ENCODE measurements around the gene RER1. TPM values are rescaled to one million over a fixed set of nuclear protein-coding genes. Genes with fewer than 3 reads are reported as not detected.

The RER1 gene
- total and polyA plus RNA-seq, 7 donors: 68.8 to 119 (median 90.0) TPM

DNA sequence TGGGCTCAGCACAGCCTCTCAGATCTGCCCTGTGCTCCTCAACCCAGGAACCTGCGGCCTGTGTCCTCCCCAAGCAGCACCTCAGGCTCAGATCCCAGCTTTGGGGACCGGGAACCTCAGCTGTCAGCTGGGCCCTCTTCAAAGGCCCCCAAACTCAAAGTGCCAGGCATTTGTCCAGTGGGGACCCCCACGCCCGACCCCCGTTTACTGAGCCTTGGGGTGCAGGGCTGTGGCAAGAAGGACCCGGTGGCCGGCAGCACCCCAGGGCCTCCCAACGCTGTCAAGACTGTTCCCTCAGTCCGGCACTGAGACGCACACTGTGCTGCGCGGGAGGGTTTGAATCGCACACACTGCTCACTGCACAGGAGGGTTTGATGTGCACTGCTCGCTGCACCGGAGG is 35.2 kb upstream of the RER1 start:
- ATAC-seq: no peak
- Histone ChIP-seq H3K4me3 (no peak overlapping the region), H3K4me1 (no peaks in the 10 kb centered on the region), H3K9me3 (no peaks in the 10 kb centered on the region), H3K27ac (no peak overlapping the region), H3K27me3 (ENCODE audit: insufficient read depth in 3 of 3, low read length in 2 of 3) (no peaks in the 10 kb centered on the region), H3K36me3 (ENCODE audit: insufficient read depth in 1 of 2, low read depth in 1 of 2) (no peaks in the 10 kb centered on the region)
- intact Hi-C loops (cut with DNase I): no loop called here
- DNase-seq: peak; percentile 12 to 25
- 89 to 91% (median 90%) methylated on average over 14 to 15 of the region's 15 CpGs for WGBS, 3 donors
- TF ChIP-seq CTCF (IDR thresholded peaks at IDR 0.05): no peak

GRCh38 chr1:2356911-2357845 is 34.5 kb upstream of the RER1 start:
- Histone ChIP-seq H3K9me3 (no peaks in the 10 kb centered on the region), H3K36me3 (ENCODE audit: insufficient read depth in 1 of 2, low read depth in 1 of 2) (no peaks in the 10 kb centered on the region), H3K4me3 (no peak overlapping the region), H3K27me3 (ENCODE audit: insufficient read depth in 3 of 3, low read length in 2 of 3) (no peaks in the 10 kb centered on the region), H3K4me1 (no peaks in the 10 kb centered on the region), H3K27ac (no peak overlapping the region)
- WGBS, 3 donors: 87 to 93% (median 88%) methylated on average over 31 to 37 of the region's 37 CpGs
- ATAC-seq: no peak
- intact Hi-C loops (cut with DNase I): no loop called here
- no peak for TF ChIP-seq CTCF (IDR thresholded peaks at IDR 0.05)
- DNase-seq: peak; percentile 7 to 51

DNA sequence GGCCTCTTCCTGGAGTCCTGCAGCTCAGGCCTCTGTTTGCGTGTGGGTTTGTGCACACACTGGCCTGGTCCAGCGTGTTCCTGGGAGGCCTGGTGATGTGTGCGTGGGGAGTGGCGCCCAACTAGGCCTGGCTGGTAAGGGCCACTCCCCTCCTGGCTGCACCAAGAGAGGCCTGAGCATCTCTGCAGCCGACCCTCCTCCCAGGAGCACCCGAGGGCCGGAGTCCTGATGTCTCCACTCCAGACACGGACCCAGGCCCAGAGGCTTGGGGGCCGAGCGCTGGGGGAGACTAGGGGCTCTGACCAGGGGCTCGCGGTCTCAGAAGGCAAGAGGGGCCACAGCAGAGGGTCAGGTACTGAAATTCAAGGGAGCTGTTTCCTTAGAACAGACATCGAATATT is 33.6 kb upstream of the RER1 start:
- Histone ChIP-seq H3K4me1 (no peaks in the 10 kb centered on the region), H3K4me3 (no peak overlapping the region), H3K36me3 (ENCODE audit: insufficient read depth in 1 of 2, low read depth in 1 of 2) (no peaks in the 10 kb centered on the region), H3K27ac (no peak overlapping the region), H3K27me3 (ENCODE audit: insufficient read depth in 3 of 3, low read length in 2 of 3) (no peaks in the 10 kb centered on the region), H3K9me3 (no peaks in the 10 kb centered on the region)
- DNase-seq (peak; percentile 4 to 22), ATAC-seq (no peak)
- no peak for TF ChIP-seq CTCF (IDR thresholded peaks at IDR 0.05)
- intact Hi-C loops (cut with DNase I): no loop called here
- WGBS, 3 donors: 86 to 95% (median 87%) methylated on average over 13 of the region's 13 CpGs

DNA sequence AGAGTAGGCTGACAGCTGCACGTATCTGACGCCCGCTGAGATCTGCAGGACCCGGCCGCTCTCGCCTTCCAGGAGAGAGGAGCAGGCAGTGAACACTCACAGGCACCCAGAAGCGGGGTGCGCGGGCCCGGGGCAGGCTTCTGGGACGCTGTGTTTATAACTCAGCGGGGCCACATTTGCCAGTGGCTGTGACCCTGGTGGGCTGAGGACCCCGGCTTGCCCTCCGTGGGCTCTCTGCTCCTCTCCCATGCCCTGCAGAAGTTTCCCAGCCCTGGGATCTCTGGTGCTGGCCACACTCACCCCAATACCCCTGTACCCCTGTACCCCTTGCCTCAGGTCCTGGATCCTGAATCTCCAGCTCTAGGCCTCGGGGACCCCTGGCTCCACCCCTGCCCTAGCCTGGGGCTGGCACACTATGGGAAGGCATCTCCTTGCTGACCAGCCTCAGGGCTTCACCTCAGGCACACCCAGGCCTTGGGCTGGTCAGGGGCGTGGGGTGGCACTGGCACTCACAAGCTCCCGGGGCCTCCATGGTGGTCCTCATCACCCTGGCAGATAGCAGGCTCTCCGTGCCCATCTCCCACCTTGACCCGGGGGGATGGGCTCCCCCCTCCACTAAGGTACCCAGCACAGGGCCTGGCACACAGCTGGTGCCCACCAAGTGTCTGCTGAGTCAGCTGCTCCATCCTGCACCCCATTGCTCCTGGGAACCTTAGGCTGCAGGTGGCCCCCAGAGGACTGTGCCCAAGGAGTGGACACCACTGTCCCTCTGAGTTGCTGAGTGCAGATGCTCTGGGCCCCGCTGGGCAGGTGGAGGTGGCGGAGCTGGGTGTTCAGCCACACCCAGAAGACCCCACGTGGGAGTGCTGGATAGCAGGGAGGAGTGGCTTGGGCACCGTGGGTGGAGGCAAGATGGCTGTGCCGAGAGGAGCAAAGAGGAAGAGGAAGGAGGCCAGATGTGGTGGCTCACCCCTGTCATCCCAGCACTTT is 32.7 kb upstream of the RER1 start:
- DNase-seq (peak in 1 of 2 donors; percentile 38), ATAC-seq (no peak)
- no peak for TF ChIP-seq CTCF (IDR thresholded peaks at IDR 0.05)
- Histone ChIP-seq H3K36me3 (ENCODE audit: insufficient read depth in 1 of 2, low read depth in 1 of 2) (no peaks in the 10 kb centered on the region), H3K4me1 (no peaks in the 10 kb centered on the region), H3K27me3 (ENCODE audit: insufficient read depth in 3 of 3, low read length in 2 of 3) (no peaks in the 10 kb centered on the region), H3K9me3 (peaks cover 2% of the 10 kb centered on the region), H3K27ac (no peak overlapping the region), H3K4me3 (no peak overlapping the region)
- 85 to 94% (median 85%) methylated on average over 24 of the region's 24 CpGs for WGBS, 3 donors
- intact Hi-C loops (cut with DNase I): no loop called here

Measured in psoas muscle (tissue), 8 donors.